Loucy (cell line): ENCODE results near the gene MAN1C1.

ENCODE experiments used
- CTCF ChIP-seq: fragments of 200-600 bp; sonication (generic); conservative IDR thresholded peaks from 2 replicates; pipeline ENCODE4 v1.5.1; 2014; ENCODE audit warnings: mild to moderate bottlenecking, antibody characterized with exemption, low read length
- EZH2phosphoT487 ChIP-seq: fragments of 200-600 bp; IDR thresholded peaks from 2 replicates; pipeline ENCODE4 v1.6.1; 2018; ENCODE audit warnings: antibody characterized with exemption, mild to moderate bottlenecking, moderate library complexity, borderline replicate concordance

GRCh38 chr1:25701030-25701785, 84.6 kb downstream of the MAN1C1 start:
- TF ChIP-seq CTCF (no peak), EZH2phosphoT487 (no peak)
